Trophoblast cell (in vitro differentiated cells and primary cell): ENCODE results near the gene LRRTM3.

ENCODE experiments used
- DNase-seq, 2 donors: peaks; one replicate each; pipeline ENCODE4 v3.0.0-alpha.2; 2016
- H2AFZ ChIP-seq: 2 replicates; pipeline ENCODE4 v1.6.1; 2013; ENCODE audit warnings: low read length, moderate library complexity, mild to moderate bottlenecking; ENCODE audit not compliant: insufficient read depth, poor library complexity
- H2AK5ac ChIP-seq: 2 replicates; pipeline ENCODE4 v1.6.1; 2013; ENCODE audit warnings: mild to moderate bottlenecking, low read length
- H2BK120ac ChIP-seq: 2 replicates; pipeline ENCODE4 v1.6.1; 2013; ENCODE audit warnings: low read length, mild to moderate bottlenecking, moderate library complexity; ENCODE audit not compliant: insufficient read depth, poor library complexity
- H2BK12ac ChIP-seq: 2 replicates; pipeline ENCODE4 v1.6.1; 2013; ENCODE audit warnings: mild to moderate bottlenecking, low read length, moderate library complexity
- H2BK5ac ChIP-seq: 2 replicates; pipeline ENCODE4 v1.6.1; 2013; ENCODE audit warnings: low read length, low read depth, moderate library complexity, mild to moderate bottlenecking; ENCODE audit not compliant: poor library complexity
- H3K14ac ChIP-seq: 2 replicates; pipeline ENCODE4 v1.6.1; 2013; ENCODE audit warnings: mild to moderate bottlenecking, low read length
- H3K18ac ChIP-seq: 2 replicates; pipeline ENCODE4 v1.6.1; 2013; ENCODE audit warnings: mild to moderate bottlenecking, low read length
- H3K23ac ChIP-seq: 2 replicates; pipeline ENCODE4 v1.6.1; 2013; ENCODE audit warnings: low read length
- H3K27ac ChIP-seq: 2 replicates; pipeline ENCODE4 v1.5.1; 2013; ENCODE audit warnings: low read depth, mild to moderate bottlenecking, inconsistent platforms, low read length, moderate library complexity
- H3K27me3 ChIP-seq: 2 replicates; pipeline ENCODE4 v1.6.1; 2013; ENCODE audit warnings: inconsistent platforms, mild to moderate bottlenecking, low read length, moderate library complexity; ENCODE audit not compliant: insufficient read depth
- H3K36me3 ChIP-seq, 2 experiments: 1 replicate in 1 of 2; 2 replicates in 1 of 2; pipeline ENCODE4 v1.6.1; 2013; ENCODE audit warnings: low read length in 2 of 2, mild to moderate bottlenecking in 2 of 2, moderate library complexity in 1 of 2; ENCODE audit not compliant: insufficient read depth in 2 of 2, control insufficient read depth in 1 of 2
- H3K4ac ChIP-seq: 2 replicates; pipeline ENCODE4 v1.6.1; 2013; ENCODE audit warnings: low read depth, mild to moderate bottlenecking, low read length, moderate library complexity
- H3K4me1 ChIP-seq, 2 experiments: 1 replicate in 1 of 2; 2 replicates in 1 of 2; pipeline ENCODE4 v1.6.1; 2013; ENCODE audit warnings: low read length in 2 of 2, mild to moderate bottlenecking in 2 of 2, moderate library complexity in 1 of 2; ENCODE audit not compliant: insufficient read depth in 2 of 2, control insufficient read depth in 1 of 2
- H3K4me2 ChIP-seq: 2 replicates; pipeline ENCODE4 v1.6.1; 2013; ENCODE audit warnings: inconsistent platforms, mild to moderate bottlenecking, low read length, moderate library complexity
- H3K4me3 ChIP-seq: 2 replicates; pipeline ENCODE4 v1.5.1; 2013; ENCODE audit warnings: mild to moderate bottlenecking, low read depth, low read length, inconsistent platforms
- H3K79me1 ChIP-seq: one replicate; pipeline ENCODE4 v1.6.1; 2013; ENCODE audit warnings: low read length
- H3K79me2 ChIP-seq: 2 replicates; pipeline ENCODE4 v1.6.1; 2013; ENCODE audit warnings: low read length, mild to moderate bottlenecking; ENCODE audit not compliant: control insufficient read depth, insufficient read depth, poor library complexity
- H3K9ac ChIP-seq: 2 replicates; pipeline ENCODE4 v1.6.1; 2013; ENCODE audit warnings: mild to moderate bottlenecking, low read length
- H3K9me3 ChIP-seq: 2 replicates; pipeline ENCODE4 v1.6.1; 2013; ENCODE audit warnings: low read depth, mild to moderate bottlenecking, control low read depth, inconsistent platforms, low read length; ENCODE audit not compliant: insufficient read depth
- H4K12ac ChIP-seq: 2 replicates; pipeline ENCODE4 v1.6.1; 2013; ENCODE audit warnings: low read depth, mild to moderate bottlenecking, low read length, moderate library complexity
- H4K8ac ChIP-seq: 2 replicates; pipeline ENCODE4 v1.6.1; 2013; ENCODE audit warnings: low read depth, mild to moderate bottlenecking, low read length, moderate library complexity
- H4K91ac ChIP-seq: one replicate; pipeline ENCODE4 v1.6.1; 2013; ENCODE audit warnings: low read depth, mild to moderate bottlenecking, low read length, moderate library complexity
- WGBS: extraction: QIAGEN DNeasy Blood & Tissue Kit; methylation state at CpG from one replicate; pipeline ENCODE4 v1.1.7; 2013; ENCODE audit warnings: missing lambda C conversion rate; ENCODE audit not compliant: insufficient read length, insufficient coverage; ENCODE audit errors: extremely low coverage; 5-methylcytosine and 5-hydroxymethylcytosine counted together

Gene LRRTM3

DNA sequence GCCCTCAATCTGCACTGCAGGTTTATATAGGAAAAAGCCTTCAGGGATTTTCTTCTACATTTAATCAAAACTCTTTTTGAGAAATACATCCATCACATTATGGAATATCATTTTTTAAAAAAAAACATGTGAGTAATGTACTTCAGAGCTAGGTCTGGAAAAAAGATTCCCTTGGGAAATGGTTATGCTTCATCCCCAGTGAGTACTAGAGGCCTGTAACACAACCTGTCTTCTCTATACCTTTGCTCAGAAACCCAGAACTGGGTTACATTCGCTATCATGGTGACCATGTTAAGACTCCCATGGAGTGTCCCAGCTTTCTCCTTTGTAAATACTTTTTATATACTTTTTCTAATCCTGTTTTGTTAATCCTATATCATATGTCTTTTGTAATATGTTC, 186.9 kb downstream of the LRRTM3 start:
- H2BK120ac ChIP-seq: no peak overlapping the region
- H2BK5ac ChIP-seq: no peak overlapping the region
- H3K4me1 ChIP-seq: no peaks in the 10 kb centered on the region
- WGBS: no CpG with 5 or more reads among the region's 1 CpG
- H3K14ac ChIP-seq: no peak overlapping the region
- H2AFZ ChIP-seq: no peak overlapping the region
- no peak overlapping the region for H3K23ac ChIP-seq
- H3K79me1 ChIP-seq: no peaks in the 10 kb centered on the region
- no peak overlapping the region for H3K27ac ChIP-seq
- H4K8ac ChIP-seq: no peak overlapping the region
- DNase-seq: no peak
- H2BK12ac ChIP-seq: no peak overlapping the region
- H3K79me2 ChIP-seq: no peaks in the 10 kb centered on the region
- H3K36me3 ChIP-seq: no peaks in the 10 kb centered on the region
- no peak overlapping the region for H2AK5ac ChIP-seq
- H3K4me3 ChIP-seq: no peak overlapping the region
- H3K4me2 ChIP-seq: no peak overlapping the region
- no peak overlapping the region for H3K4ac ChIP-seq
- no peaks in the 10 kb centered on the region for H3K27me3 ChIP-seq
- no peak overlapping the region for H4K12ac ChIP-seq
- H3K9ac ChIP-seq: no peak overlapping the region
- H4K91ac ChIP-seq: no peak overlapping the region
- H3K18ac ChIP-seq: no peak overlapping the region
- H3K9me3 ChIP-seq: no peaks in the 10 kb centered on the region

GRCh38 chr10:67114945-67115344, 189.1 kb downstream of the LRRTM3 start:
- no peak overlapping the region for H3K4me3 ChIP-seq
- no peak overlapping the region for H2AFZ ChIP-seq
- no peaks in the 10 kb centered on the region for H3K36me3 ChIP-seq
- H4K91ac ChIP-seq: no peak overlapping the region
- H3K18ac ChIP-seq: no peak overlapping the region
- no peak overlapping the region for H4K8ac ChIP-seq
- no peak overlapping the region for H4K12ac ChIP-seq
- H3K4ac ChIP-seq: no peak overlapping the region
- no peak overlapping the region for H3K27ac ChIP-seq
- no peaks in the 10 kb centered on the region for H3K9me3 ChIP-seq
- no peaks in the 10 kb centered on the region for H3K79me2 ChIP-seq
- H3K79me1 ChIP-seq: no peaks in the 10 kb centered on the region
- no peak overlapping the region for H3K9ac ChIP-seq
- no peak overlapping the region for H2BK5ac ChIP-seq
- DNase-seq: peak in 1 of 2 donors; percentile 7
- no CpG with 5 or more reads among the region's 2 CpGs for WGBS
- no peaks in the 10 kb centered on the region for H3K27me3 ChIP-seq
- H3K14ac ChIP-seq: no peak overlapping the region
- no peak overlapping the region for H2BK120ac ChIP-seq
- no peak overlapping the region for H2BK12ac ChIP-seq
- no peak overlapping the region for H3K23ac ChIP-seq
- H3K4me1 ChIP-seq: no peaks in the 10 kb centered on the region
- H3K4me2 ChIP-seq: no peak overlapping the region
- no peak overlapping the region for H2AK5ac ChIP-seq

GRCh38 chr10:67115972-67116371, 190.1 kb downstream of the LRRTM3 start:
- Histone ChIP-seq H2AFZ (no peak overlapping the region), H2BK5ac (no peak overlapping the region), H3K79me2 (no peaks in the 10 kb centered on the region), H3K4me3 (no peak overlapping the region), H4K91ac (no peak overlapping the region), H2BK120ac (no peak overlapping the region), H4K12ac (no peak overlapping the region), H3K9ac (no peak overlapping the region), H3K27me3 (no peaks in the 10 kb centered on the region), H3K4ac (no peak overlapping the region), H3K4me2 (no peak overlapping the region), H4K8ac (no peak overlapping the region), H3K18ac (no peak overlapping the region), H3K14ac (no peak overlapping the region), H3K9me3 (no peaks in the 10 kb centered on the region), H3K4me1 (no peaks in the 10 kb centered on the region), H3K27ac (no peak overlapping the region), H3K79me1 (no peaks in the 10 kb centered on the region), H3K23ac (no peak overlapping the region), H2BK12ac (no peak overlapping the region), H2AK5ac (no peak overlapping the region), H3K36me3 (no peaks in the 10 kb centered on the region)
- no CpG with 5 or more reads among the region's 1 CpG for WGBS
- DNase-seq: no peak

DNA sequence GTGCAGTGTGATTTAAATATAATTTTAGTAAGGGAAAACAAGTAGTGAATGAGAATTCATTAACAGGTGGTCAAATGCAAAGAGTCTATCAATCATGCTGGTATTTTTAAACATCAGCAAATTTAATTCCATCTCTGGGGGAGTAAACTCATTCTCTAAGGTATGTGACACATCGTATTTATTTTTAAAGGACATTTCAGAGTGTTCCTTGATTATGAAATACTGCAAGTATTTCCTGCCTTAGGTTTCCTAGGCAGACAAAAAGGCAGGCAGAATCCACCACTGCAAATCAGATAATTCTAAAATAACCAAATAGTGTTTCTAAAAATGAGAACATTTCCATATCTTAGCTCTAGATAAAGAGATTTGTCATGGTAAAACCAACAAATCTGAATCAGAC, 193.8 kb downstream of the LRRTM3 start:
- Histone ChIP-seq H2AFZ (no peak overlapping the region), H3K4ac (no peak overlapping the region), H3K4me2 (no peak overlapping the region), H3K27me3 (no peaks in the 10 kb centered on the region), H2BK120ac (no peak overlapping the region), H4K8ac (no peak overlapping the region), H2BK12ac (no peak overlapping the region), H3K79me1 (no peaks in the 10 kb centered on the region), H3K4me1 (no peaks in the 10 kb centered on the region), H2AK5ac (no peak overlapping the region), H3K18ac (no peak overlapping the region), H3K9ac (no peak overlapping the region), H4K12ac (no peak overlapping the region), H4K91ac (no peak overlapping the region), H3K79me2 (no peaks in the 10 kb centered on the region), H3K36me3 (no peaks in the 10 kb centered on the region), H2BK5ac (no peak overlapping the region), H3K27ac (no peak overlapping the region), H3K23ac (no peak overlapping the region), H3K14ac (no peak overlapping the region), H3K4me3 (no peak overlapping the region), H3K9me3 (no peaks in the 10 kb centered on the region)
- WGBS: no CpG with 5 or more reads among the region's 1 CpG
- no peak for DNase-seq
